Neuronal stem cell (in vitro differentiated cells): ENCODE results near the gene CD248.

Source experiments
- DNase-seq: peaks from one replicate; pipeline ENCODE4 v3.0.0-alpha.2; 2013; ENCODE audit warnings: low spot score
- H2AFZ ChIP-seq: one replicate; pipeline ENCODE4 v1.6.1; 2013; ENCODE audit warnings: mild to moderate bottlenecking, low read length, inconsistent platforms
- H2AK5ac ChIP-seq: 2 replicates; pipeline ENCODE4 v1.6.1; 2013; ENCODE audit warnings: low read depth, mild to moderate bottlenecking, inconsistent platforms, low read length, moderate library complexity, mixed read lengths
- H2BK120ac ChIP-seq: 2 replicates; pipeline ENCODE4 v1.6.1; 2013; ENCODE audit warnings: low read depth, mild to moderate bottlenecking, inconsistent platforms, low read length, moderate library complexity, mixed read lengths
- H2BK12ac ChIP-seq: one replicate; pipeline ENCODE4 v1.6.1; 2013; ENCODE audit warnings: low read length, inconsistent platforms
- H2BK15ac ChIP-seq: 2 replicates; pipeline ENCODE4 v1.6.1; 2013; ENCODE audit warnings: mild to moderate bottlenecking, low read length, inconsistent platforms, mixed read lengths
- H2BK5ac ChIP-seq: one replicate; pipeline ENCODE4 v1.6.1; 2013; ENCODE audit warnings: inconsistent platforms, mild to moderate bottlenecking, low read length, moderate library complexity
- H3K14ac ChIP-seq: one replicate; pipeline ENCODE4 v1.6.1; 2013; ENCODE audit warnings: low read length, inconsistent platforms
- H3K18ac ChIP-seq: 2 replicates; pipeline ENCODE4 v1.6.1; 2013; ENCODE audit warnings: low read length, inconsistent platforms
- H3K23ac ChIP-seq: 2 replicates; pipeline ENCODE4 v1.6.1; 2013; ENCODE audit warnings: low read depth, mild to moderate bottlenecking, mixed read lengths, low read length, inconsistent platforms; ENCODE audit not compliant: poor library complexity
- H3K27ac ChIP-seq: replicated peaks from 3 replicates; pipeline ENCODE4 v1.5.1; 2013; ENCODE audit warnings: low read length, inconsistent platforms
- H3K27me3 ChIP-seq, 3 experiments: 2 replicates each; pipeline ENCODE4 v1.6.1; 2013; ENCODE audit warnings: low read length in 3 of 3, mild to moderate bottlenecking in 2 of 3, inconsistent platforms in 1 of 3, low read depth in 1 of 3, mixed read lengths in 1 of 3, moderate library complexity in 1 of 3; ENCODE audit not compliant: control insufficient read depth in 3 of 3, insufficient read depth in 3 of 3
- H3K36me3 ChIP-seq, 2 donors: replicated peaks in 1 of 2; 2 replicates each; pipeline ENCODE4 v1.6.1; 2013; ENCODE audit warnings: low read length in 2 of 2; ENCODE audit not compliant: control insufficient read depth in 2 of 2, insufficient read depth in 2 of 2
- H3K4ac ChIP-seq: 2 replicates; pipeline ENCODE4 v1.6.1; 2013; ENCODE audit warnings: inconsistent platforms, mild to moderate bottlenecking, low read length, moderate library complexity
- H3K4me1 ChIP-seq, 2 donors: 1 replicate in 1 of 2; 2 replicates in 1 of 2; pipeline ENCODE4 v1.6.1; 2013; ENCODE audit warnings: low read length in 2 of 2, low read depth in 1 of 2; ENCODE audit not compliant: control insufficient read depth in 2 of 2, insufficient read depth in 1 of 2
- H3K4me2 ChIP-seq: one replicate; pipeline ENCODE4 v1.6.1; 2013; ENCODE audit warnings: mild to moderate bottlenecking, low read length, inconsistent platforms; ENCODE audit not compliant: insufficient read depth, poor library complexity, severe bottlenecking
- H3K4me3 ChIP-seq, 2 donors: 2 replicates each; pipeline ENCODE4 v1.5.1; 2013; ENCODE audit warnings: low read length in 2 of 2, mild to moderate bottlenecking in 2 of 2, inconsistent platforms in 1 of 2, moderate library complexity in 1 of 2
- H3K79me1 ChIP-seq: one replicate; pipeline ENCODE4 v1.6.1; 2013; ENCODE audit warnings: low read depth, mild to moderate bottlenecking, inconsistent platforms, low read length, moderate library complexity
- H3K9ac ChIP-seq: one replicate; pipeline ENCODE4 v1.6.1; 2013; ENCODE audit warnings: mild to moderate bottlenecking, low read depth, low read length, inconsistent platforms; ENCODE audit not compliant: poor library complexity
- H3K9me3 ChIP-seq, 2 donors: replicated peaks in 1 of 2; 2 replicates each; pipeline versions ENCODE3 to v1.6.1; 2013; ENCODE audit warnings: low read length in 2 of 2, mild to moderate bottlenecking in 2 of 2, inconsistent platforms in 1 of 2, low read depth in 1 of 2, mixed read lengths in 1 of 2, moderate library complexity in 1 of 2; ENCODE audit not compliant: control insufficient read depth in 2 of 2, insufficient read depth in 1 of 2
- H4K8ac ChIP-seq: one replicate; pipeline ENCODE4 v1.6.1; 2013; ENCODE audit warnings: low read depth, mild to moderate bottlenecking, inconsistent platforms, low read length, moderate library complexity
- H4K91ac ChIP-seq: one replicate; pipeline ENCODE4 v1.6.1; 2013; ENCODE audit warnings: low read length, low read depth, mild to moderate bottlenecking, inconsistent platforms; ENCODE audit not compliant: poor library complexity
- WGBS, 2 donors: extraction: QIAGEN DNeasy Blood & Tissue Kit; methylation state at CpG; one replicate each; pipeline ENCODE4 v1.1.7; 2013; ENCODE audit warnings: missing lambda C conversion rate in 2 of 2, mixed read lengths in 1 of 2; ENCODE audit not compliant: insufficient read length in 2 of 2, insufficient replicate concordance in 1 of 2; ENCODE audit errors: extremely low coverage in 2 of 2; 5-methylcytosine and 5-hydroxymethylcytosine counted together

The CD248 gene

DNA sequence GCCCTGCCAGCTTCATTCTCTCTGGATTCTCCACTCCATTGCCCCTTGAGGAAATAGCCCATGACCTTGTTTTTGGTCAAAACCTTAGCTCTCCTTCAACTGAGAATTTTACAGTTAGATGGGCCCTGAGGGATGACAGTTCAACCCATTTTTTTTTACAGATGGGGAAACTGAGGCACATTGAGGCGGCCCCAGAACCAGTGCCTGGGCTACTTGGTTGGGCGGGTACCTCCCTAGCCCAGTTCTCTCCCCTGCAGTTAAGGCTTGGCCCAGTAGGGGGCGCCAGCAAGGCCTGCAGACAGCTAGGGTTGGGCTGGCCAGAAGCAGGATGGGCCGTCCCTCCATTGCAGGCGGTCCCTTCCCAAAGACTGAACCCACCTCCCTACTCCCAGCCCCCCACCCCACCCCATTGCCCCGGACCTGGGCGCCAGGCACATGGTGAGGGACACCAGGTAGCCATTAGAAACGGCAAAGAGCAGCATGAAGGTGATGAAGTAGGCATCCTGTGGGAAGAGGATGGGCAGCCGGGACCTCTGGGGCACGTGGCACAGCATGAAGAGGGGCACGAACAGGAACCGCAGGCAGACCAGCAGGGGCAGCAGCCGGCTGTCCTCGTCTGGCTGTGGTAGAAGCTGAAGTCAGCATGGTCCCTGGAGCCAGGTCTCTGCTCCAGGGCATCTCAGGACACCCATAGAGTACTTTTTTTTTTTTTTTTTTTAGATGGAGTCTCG lies 47.1 kb upstream of the CD248 start:
- Histone ChIP-seq H4K8ac (no peak overlapping the region), H3K4ac (no peak overlapping the region), H3K23ac (peak overlapping the region; percentile 80), H3K36me3 (peaks cover 6 to 53% of the 10 kb centered on the region in 2 donors), H2BK120ac (no peak overlapping the region), H3K79me1 (peaks cover 8% of the 10 kb centered on the region), H2BK12ac (no peak overlapping the region), H3K9me3 (no peaks in the 10 kb centered on the region), H3K4me1 (peaks cover 2 to 11% of the 10 kb centered on the region in 2 donors), H2BK5ac (no peak overlapping the region), H2AFZ (no peak overlapping the region), H2AK5ac (peak overlapping the region; percentile 47), H2BK15ac (no peak overlapping the region), H3K27me3 (no peaks in the 10 kb centered on the region), H4K91ac (no peak overlapping the region), H3K9ac (peak overlapping the region; percentile 51), H3K14ac (no peak overlapping the region), H3K4me3 (no peak overlapping the region), H3K27ac (no peak overlapping the region), H3K4me2 (no peak overlapping the region), H3K18ac (no peak overlapping the region)
- DNase-seq: no peak
- WGBS, 2 donors: no CpG with 5 or more reads among the region's 15 CpGs

DNA sequence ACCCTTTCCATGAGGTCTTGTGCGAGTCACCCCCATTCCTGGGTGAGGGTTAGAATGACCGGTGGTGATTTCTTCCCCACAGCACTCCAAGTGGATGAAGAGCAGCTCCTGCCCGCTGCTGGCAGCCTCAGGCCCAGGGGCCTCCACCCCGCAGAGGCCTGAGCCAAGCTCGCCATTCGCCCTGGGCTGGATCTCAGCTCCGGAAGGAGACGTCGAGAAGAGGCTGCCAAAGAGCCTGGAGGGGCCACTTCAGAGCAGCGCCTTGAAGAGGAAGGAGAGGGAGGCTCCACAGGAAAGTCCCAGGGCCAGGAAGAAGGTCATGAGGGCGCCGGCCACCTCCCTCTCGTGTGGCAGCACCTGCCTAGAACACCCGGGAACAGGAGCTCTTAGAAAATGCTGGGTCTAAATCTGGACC lies 46.4 kb upstream of the CD248 start:
- Histone ChIP-seq H3K4ac (no peak overlapping the region), H3K4me3 (no peak overlapping the region), H2AK5ac (peak overlapping the region; percentile 64), H2BK12ac (no peak overlapping the region), H3K14ac (no peak overlapping the region), H3K4me1 (peaks cover 2 to 11% of the 10 kb centered on the region in 2 donors), H3K9ac (no peak overlapping the region), H3K79me1 (peaks cover 3% of the 10 kb centered on the region), H4K91ac (peak overlapping the region; percentile 14), H3K18ac (peak overlapping the region; percentile 44), H2AFZ (no peak overlapping the region), H3K23ac (peak overlapping the region; percentile 68), H3K4me2 (no peak overlapping the region), H3K27me3 (no peaks in the 10 kb centered on the region), H3K9me3 (no peaks in the 10 kb centered on the region), H3K36me3 (peaks cover 6 to 45% of the 10 kb centered on the region in 2 donors), H4K8ac (no peak overlapping the region), H2BK120ac (no peak overlapping the region), H3K27ac (no peak overlapping the region), H2BK15ac (no peak overlapping the region), H2BK5ac (peak overlapping the region; percentile 14)
- WGBS, 2 donors: no CpG with 5 or more reads among the region's 14 CpGs
- DNase-seq: no peak

GRCh38 chr11:66362481-66363147 lies 45.8 kb upstream of the CD248 start:
- Histone ChIP-seq H3K36me3 (peaks cover 6 to 40% of the 10 kb centered on the region in 2 donors), H3K18ac (peak overlapping the region; percentile 44), H2BK12ac (no peak overlapping the region), H4K8ac (peak overlapping the region; percentile 83), H3K4ac (no peak overlapping the region), H3K79me1 (peaks cover 3% of the 10 kb centered on the region), H3K14ac (no peak overlapping the region), H2BK120ac (no peak overlapping the region), H4K91ac (no peak overlapping the region), H3K9ac (no peak overlapping the region), H3K4me2 (no peak overlapping the region), H2BK5ac (peak overlapping the region; percentile 14), H2BK15ac (no peak overlapping the region), H2AFZ (no peak overlapping the region), H3K27me3 (no peaks in the 10 kb centered on the region), H3K23ac (peak overlapping the region; percentile 68), H3K4me1 (peaks cover 2 to 11% of the 10 kb centered on the region in 2 donors), H3K4me3 (no peak overlapping the region), H3K27ac (no peak overlapping the region), H2AK5ac (peak overlapping the region; percentile 64), H3K9me3 (no peaks in the 10 kb centered on the region)
- DNase-seq: no peak
- WGBS, 2 donors: no CpG with 5 or more reads among the region's 9 CpGs

- no peak overlapping the region for H4K91ac ChIP-seq
- peaks cover 6 to 31% of the 10 kb centered on the region in 2 donors for H3K36me3 ChIP-seq
- H3K14ac ChIP-seq: no peak overlapping the region
- no peak for DNase-seq
- H2BK12ac ChIP-seq: no peak overlapping the region
- H2BK15ac ChIP-seq: no peak overlapping the region
- no peak overlapping the region for H2AFZ ChIP-seq
- no peak overlapping the region for H2AK5ac ChIP-seq
- H3K9me3 ChIP-seq: no peaks in the 10 kb centered on the region
- H3K4me2 ChIP-seq: no peak overlapping the region
- H4K8ac ChIP-seq: no peak overlapping the region
- H3K9ac ChIP-seq: no peak overlapping the region
- peaks cover 3% of the 10 kb centered on the region for H3K79me1 ChIP-seq
- no peaks in the 10 kb centered on the region for H3K27me3 ChIP-seq
- no CpG with 5 or more reads among the region's 6 CpGs for WGBS, 2 donors
- no peak overlapping the region for H3K4me3 ChIP-seq
- no peak overlapping the region for H3K27ac ChIP-seq
- H3K18ac ChIP-seq: no peak overlapping the region
- H2BK5ac ChIP-seq: no peak overlapping the region
- no peak overlapping the region for H2BK120ac ChIP-seq
- H3K4me1 ChIP-seq: peaks cover 2 to 11% of the 10 kb centered on the region in 2 donors
- no peak overlapping the region for H3K4ac ChIP-seq
- H3K23ac ChIP-seq: no peak overlapping the region
These were observed 44.7 kb upstream of the CD248 start for GRCh38 chr11:66361502-66361941.
